ENCODE results near the gene ZNF343. TPM values are rescaled to one million over a fixed set of nuclear protein-coding genes. Genes with fewer than 3 reads are reported as not detected.

Gene ZNF343
- polyA plus RNA-seq, 2 of the 4 experiments (the other 2 are of a cell fraction): 14.0 to 19.0 TPM

DNA sequence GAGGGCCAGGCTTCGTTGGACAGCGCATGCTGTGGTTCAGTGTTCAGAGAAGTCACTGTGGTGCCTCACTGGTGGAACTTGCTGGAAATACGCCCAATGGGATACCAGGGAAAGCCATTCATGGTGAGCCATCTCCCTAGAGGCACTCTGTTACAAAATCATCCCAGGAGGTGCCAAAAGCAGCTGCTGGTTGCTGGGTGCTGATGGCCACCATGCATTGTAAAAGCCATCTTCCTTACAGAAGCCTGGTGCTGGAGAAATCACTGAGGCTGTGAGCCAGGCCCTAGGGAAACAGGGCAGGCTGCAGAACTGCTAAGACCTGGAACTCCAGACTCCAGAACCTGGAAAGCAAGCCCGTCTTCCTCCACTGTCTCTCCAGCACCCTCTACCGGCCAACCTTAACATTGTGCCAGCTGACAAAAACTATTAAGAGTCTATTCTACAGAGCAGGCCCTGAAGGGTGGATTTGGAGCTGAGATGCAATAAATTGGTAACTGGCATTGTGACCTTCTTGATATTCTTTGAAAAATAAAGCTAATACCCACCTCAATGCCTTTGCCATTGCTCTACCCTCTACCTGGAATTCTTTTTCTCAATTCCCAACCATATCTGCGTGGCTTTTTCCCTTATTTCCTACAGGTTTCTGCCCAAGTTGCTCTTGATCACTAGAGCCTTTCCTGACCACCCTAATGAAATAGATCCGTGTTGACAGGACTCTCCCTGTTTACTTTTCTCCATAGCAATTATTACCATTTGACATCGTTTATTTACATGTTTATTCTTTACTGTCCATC lies 56.6 kb downstream of the ZNF343 start (continued):
- TF ChIP-seq, protein P1, sequence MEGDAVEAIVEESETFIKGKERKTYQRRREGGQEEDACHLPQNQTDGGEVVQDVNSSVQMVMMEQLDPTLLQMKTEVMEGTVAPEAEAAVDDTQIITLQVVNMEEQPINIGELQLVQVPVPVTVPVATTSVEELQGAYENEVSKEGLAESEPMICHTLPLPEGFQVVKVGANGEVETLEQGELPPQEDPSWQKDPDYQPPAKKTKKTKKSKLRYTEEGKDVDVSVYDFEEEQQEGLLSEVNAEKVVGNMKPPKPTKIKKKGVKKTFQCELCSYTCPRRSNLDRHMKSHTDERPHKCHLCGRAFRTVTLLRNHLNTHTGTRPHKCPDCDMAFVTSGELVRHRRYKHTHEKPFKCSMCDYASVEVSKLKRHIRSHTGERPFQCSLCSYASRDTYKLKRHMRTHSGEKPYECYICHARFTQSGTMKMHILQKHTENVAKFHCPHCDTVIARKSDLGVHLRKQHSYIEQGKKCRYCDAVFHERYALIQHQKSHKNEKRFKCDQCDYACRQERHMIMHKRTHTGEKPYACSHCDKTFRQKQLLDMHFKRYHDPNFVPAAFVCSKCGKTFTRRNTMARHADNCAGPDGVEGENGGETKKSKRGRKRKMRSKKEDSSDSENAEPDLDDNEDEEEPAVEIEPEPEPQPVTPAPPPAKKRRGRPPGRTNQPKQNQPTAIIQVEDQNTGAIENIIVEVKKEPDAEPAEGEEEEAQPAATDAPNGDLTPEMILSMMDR (IDR thresholded peaks at IDR 0.05): peak; percentile 85
- TF ChIP-seq, protein P2, sequence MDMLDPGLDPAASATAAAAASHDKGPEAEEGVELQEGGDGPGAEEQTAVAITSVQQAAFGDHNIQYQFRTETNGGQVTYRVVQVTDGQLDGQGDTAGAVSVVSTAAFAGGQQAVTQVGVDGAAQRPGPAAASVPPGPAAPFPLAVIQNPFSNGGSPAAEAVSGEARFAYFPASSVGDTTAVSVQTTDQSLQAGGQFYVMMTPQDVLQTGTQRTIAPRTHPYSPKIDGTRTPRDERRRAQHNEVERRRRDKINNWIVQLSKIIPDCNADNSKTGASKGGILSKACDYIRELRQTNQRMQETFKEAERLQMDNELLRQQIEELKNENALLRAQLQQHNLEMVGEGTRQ (IDR thresholded peaks at IDR 0.05): no peak

DNA sequence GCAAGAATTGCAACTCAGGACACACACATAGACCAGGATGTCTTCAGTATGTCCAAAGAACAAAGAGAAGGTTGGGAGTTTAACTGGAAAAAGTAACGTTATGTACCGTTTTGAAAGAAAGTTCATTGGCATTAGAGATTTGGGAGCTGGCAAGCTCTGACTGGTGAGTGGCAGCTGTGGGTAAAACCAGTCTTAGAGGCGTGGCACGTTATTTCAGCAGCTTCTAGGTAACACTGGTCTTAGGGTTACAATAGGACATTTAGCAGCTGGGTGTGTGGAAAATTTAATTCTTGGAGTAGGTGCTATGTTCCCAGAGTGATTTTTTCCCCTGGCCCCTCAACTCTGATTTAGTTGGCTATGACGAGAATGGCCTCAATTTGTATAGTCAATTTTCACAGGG lies 57.3 kb downstream of the ZNF343 start:
- Histone ChIP-seq H3K4me2 (no peak overlapping the region), H3K9me3 (0 out of 3 replicates have a peak, but pooled peaks cover 3% of the 10 kb centered on the region), H3K27ac (no peak overlapping the region), H3K4me1 (no peaks in the 10 kb centered on the region), H3K4me3 (no peak overlapping the region)
- ATAC-seq (no peak), DNase-seq (ENCODE audit: low read depth in 1 of 2, low spot score in 1 of 2) (no peak), FAIRE-seq (no peak)
- ChIA-PET POLR2A (no interaction called here), CTCF (interaction anchor here (0.6 to 5.0 kb wide), 31 partner anchors 8 to 642 kb away, joined by 3 to 117 read pairs (median 4); no protein-coding TSS in a partner anchor)
- 39% methylated on average over 5 of the region's 5 CpGs for WGBS (ENCODE audit: missing lambda C conversion rate)
- TF ChIP-seq NR3C1 (IDR thresholded peaks at IDR 0.05) (no peak), FOSB (CRISPR knock-in tag; IDR thresholded peaks at IDR 0.05) (no peak)
- TF ChIP-seq, protein P3, sequence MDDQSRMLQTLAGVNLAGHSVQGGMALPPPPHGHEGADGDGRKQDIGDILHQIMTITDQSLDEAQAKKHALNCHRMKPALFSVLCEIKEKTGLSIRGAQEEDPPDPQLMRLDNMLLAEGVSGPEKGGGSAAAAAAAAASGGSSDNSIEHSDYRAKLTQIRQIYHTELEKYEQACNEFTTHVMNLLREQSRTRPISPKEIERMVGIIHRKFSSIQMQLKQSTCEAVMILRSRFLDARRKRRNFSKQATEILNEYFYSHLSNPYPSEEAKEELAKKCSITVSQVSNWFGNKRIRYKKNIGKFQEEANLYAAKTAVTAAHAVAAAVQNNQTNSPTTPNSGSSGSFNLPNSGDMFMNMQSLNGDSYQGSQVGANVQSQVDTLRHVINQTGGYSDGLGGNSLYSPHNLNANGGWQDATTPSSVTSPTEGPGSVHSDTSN (IDR thresholded peaks at IDR 0.05): no peak

DNA sequence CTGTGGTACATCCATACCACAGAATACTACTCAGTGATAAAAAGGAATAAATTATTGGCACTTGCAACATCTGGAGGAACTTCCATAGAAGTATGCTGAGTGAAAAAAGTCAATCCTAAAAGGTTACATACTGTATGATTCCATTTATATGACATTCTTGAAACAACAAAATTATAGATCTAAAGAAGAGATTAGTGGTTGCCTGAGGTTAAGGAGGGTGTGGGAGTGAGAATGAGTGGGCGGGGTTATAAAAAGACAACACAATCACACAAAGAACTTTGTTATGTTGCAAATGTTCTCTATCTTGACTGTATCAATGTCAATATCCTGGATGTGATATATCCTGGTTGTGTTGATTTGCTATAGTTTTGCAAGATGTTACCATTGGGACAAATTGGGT lies 59.3 kb downstream of the ZNF343 start:
- WGBS (ENCODE audit: missing lambda C conversion rate): 10% methylated on average over 1 of the region's 1 CpG
- ChIA-PET CTCF (interaction anchor here (5.0 kb wide), 2 partner anchors 29 to 241 kb away, joined by 24 to 117 read pairs; no protein-coding TSS in a partner anchor), POLR2A (no interaction called here)
- no peak for TF ChIP-seq POLR2A (IDR thresholded peaks at IDR 0.05; ENCODE audit: low read length)
- TF ChIP-seq ZNF302 (CRISPR knock-in tag; IDR thresholded peaks at IDR 0.05): no peak
- TF ChIP-seq ZFP36 (IDR thresholded peaks at IDR 0.05; ENCODE audit: borderline replicate concordance, partially characterized antibody): no peak
- no peak for TF ChIP-seq EHF (CRISPR knock-in tag; IDR thresholded peaks at IDR 0.05)
- no peak for TF ChIP-seq RNF2 (IDR thresholded peaks at IDR 0.05; ENCODE audit: borderline replicate concordance, low read depth)
- TF ChIP-seq CHD4 (IDR thresholded peaks at IDR 0.05; ENCODE audit: borderline replicate concordance): no peak
- no peak for TF ChIP-seq HOXB13 (CRISPR knock-in tag; IDR thresholded peaks at IDR 0.05; ENCODE audit: low read depth)
- TF ChIP-seq, protein P2 (IDR thresholded peaks at IDR 0.05): no peak
- no peak for TF ChIP-seq PHF8 (IDR thresholded peaks at IDR 0.05; ENCODE audit: borderline replicate concordance, low read depth)
- TF ChIP-seq HOXA7 (CRISPR knock-in tag; IDR thresholded peaks at IDR 0.05): no peak
- DNase-seq (ENCODE audit: low read depth in 1 of 2, low spot score in 1 of 2) (no peak), ATAC-seq (no peak), FAIRE-seq (no peak)
- Histone ChIP-seq H3K27ac (no peak overlapping the region), H3K4me3 (no peak overlapping the region), H3K9me3 (0 out of 3 replicates have a peak, but pooled peaks cover 3% of the 10 kb centered on the region), H3K4me1 (no peaks in the 10 kb centered on the region), H3K4me2 (no peak overlapping the region)

DNA sequence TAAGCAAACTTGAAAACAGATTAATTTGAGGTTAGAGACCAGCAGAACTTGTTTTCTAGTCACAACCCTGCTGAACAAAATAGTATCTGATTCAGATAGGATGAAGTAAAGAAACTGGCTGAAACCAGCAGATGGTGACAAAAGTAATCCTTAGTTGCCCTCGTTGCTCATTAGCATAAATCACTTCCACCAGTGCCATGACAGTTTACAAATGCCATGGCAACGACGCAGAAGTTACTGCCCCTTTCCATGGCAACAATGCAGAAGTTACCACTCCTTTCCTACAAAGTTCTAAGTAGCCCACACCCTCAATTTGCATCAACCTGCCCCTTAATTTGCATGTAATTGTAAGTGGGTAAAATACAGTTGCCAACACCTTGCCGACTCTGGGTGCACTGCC lies 61.9 kb downstream of the ZNF343 start:
- Histone ChIP-seq H3K4me1 (no peaks in the 10 kb centered on the region), H3K4me2 (no peak overlapping the region), H3K4me3 (no peak overlapping the region), H3K9me3 (0 out of 3 replicates have a peak, but pooled peaks cover 3% of the 10 kb centered on the region), H3K27ac (no peak overlapping the region)
- TF ChIP-seq SREBF2 (IDR thresholded peaks at IDR 0.05) (no peak), HDAC2 (IDR thresholded peaks at IDR 0.05) (no peak), PHF8 (IDR thresholded peaks at IDR 0.05; ENCODE audit: borderline replicate concordance, low read depth) (no peak), RNF2 (IDR thresholded peaks at IDR 0.05; ENCODE audit: borderline replicate concordance, low read depth) (no peak), CHD2 (IDR thresholded peaks at IDR 0.05; ENCODE audit: low read length, partially characterized antibody) (no peak), HOXA7 (CRISPR knock-in tag; IDR thresholded peaks at IDR 0.05) (no peak), POLR2AphosphoS2 (conservative IDR thresholded peaks at IDR 0.05; ENCODE audit: low read length) (no peak), ZNF302 (CRISPR knock-in tag; IDR thresholded peaks at IDR 0.05) (no peak), KDM1A (IDR thresholded peaks at IDR 0.05; ENCODE audit: low read depth) (no peak)
- TF ChIP-seq, protein P4, sequence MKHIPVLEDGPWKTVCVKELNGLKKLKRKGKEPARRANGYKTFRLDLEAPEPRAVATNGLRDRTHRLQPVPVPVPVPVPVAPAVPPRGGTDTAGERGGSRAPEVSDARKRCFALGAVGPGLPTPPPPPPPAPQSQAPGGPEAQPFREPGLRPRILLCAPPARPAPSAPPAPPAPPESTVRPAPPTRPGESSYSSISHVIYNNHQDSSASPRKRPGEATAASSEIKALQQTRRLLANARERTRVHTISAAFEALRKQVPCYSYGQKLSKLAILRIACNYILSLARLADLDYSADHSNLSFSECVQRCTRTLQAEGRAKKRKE (CRISPR knock-in tag; IDR thresholded peaks at IDR 0.05; ENCODE audit: low read depth): no peak
- ATAC-seq (no peak), FAIRE-seq (no peak), DNase-seq (ENCODE audit: low read depth in 1 of 2, low spot score in 1 of 2) (no peak)
- POLR2A ChIA-PET: no interaction called here
- WGBS (ENCODE audit: missing lambda C conversion rate): 59% methylated on average over 4 of the region's 4 CpGs
- CTCF ChIA-PET: interaction anchor here (0.6 to 3.3 kb wide), 6 partner anchors 9 to 297 kb away, joined by 3 to 14 read pairs (median 5); no protein-coding TSS in a partner anchor

All from A549 (cell line).